HG03045 (cell line): ENCODE data around the gene THAP3.
"Not testable (repeated sequence)": the region's sequence is repeated elsewhere in the genome, so short reads cannot be mapped to it uniquely, and the experiment has no call there.

ENCODE experiments used
- ATAC-seq: cut with Tn5 transposase; IDR thresholded peaks from one replicate; pipeline ENCODE4 v1.9.1; 2021; ENCODE audit warnings: mild to moderate bottlenecking, moderate library complexity; ENCODE audit not compliant: unreplicated experiment

THAP3 gene

DNA sequence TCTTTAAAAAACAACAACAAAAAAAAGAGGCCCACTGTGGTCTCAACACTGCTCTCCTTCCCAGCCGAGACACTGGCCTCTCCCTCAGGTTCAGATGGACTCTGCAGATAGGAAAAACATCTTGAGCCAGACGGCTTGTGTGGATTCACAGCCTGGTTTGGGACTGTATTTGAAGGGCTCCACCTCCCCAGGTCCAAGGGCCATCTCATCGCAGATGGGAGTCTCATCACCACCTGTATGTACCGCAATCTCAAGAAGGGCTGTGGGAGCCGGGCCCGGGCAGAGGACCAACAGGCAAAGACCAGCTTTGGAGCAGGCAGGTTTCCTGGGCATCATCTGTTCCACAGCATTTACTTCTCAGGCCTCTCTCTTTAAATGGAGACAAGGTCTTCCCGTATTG is 34.6 kb upstream of the THAP3 start:
- ATAC-seq, result no peak

DNA sequence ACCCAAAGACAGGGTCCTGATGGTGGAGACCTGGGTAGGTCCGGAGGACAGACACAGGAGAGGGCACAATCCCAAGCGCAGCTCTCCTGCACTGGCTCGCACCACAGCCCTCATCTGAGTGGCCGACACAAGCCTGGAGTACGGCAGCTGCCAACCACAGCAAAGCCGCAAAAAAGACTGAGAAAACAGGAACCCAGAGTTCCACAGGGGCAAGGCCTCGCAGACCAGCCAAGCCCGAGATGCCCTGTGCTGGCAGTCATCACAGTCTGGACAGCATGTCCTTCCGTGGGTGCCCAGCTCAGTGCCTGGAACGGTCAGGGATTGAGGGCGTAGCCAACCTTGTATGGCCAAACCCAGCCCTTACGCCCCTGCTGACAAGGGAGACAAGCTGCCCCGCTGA is 33.4 kb upstream of the THAP3 start:
- no peak for ATAC-seq

DNA sequence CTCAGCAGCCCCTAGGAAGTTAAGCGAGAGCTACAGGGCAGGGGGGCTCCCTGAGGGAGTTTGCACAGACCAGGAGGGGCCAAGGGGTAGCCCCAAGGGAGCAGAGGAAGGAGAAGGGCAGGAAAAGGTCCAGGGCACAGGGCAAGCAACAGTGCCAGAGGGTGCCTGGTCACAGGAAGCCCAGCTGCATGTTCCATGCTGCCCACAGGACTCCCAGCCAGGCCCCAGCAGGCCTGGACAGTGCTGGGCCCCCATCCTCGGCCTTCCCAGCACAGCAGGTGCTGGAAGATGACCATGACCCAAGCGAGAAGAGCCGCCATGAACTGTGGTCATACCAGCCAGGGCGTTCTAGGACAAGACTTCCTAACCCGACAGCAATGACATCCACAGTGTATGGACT is 33.0 kb upstream of the THAP3 start:
- ATAC-seq, result no peak

DNA sequence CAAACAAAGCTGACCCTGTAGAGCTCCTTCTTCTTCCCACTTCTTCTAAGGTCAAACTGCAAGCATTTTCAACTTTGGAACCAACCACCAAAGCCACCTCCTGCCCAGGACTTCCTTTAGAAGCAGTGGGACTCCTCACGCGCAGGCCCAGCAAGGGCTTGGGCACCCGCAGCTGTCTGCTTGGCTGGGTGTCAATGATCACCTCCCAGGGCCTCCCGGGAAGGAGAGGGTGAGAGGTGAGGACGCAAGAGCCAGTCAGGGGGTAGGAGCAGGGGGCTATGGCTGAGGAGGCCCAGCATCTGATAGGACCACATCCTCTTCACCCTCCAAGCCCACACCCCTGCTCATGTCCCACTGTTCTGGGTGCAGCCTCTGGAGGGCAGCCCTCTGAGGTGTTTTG is 32.2 kb upstream of the THAP3 start:
- no peak for ATAC-seq

DNA sequence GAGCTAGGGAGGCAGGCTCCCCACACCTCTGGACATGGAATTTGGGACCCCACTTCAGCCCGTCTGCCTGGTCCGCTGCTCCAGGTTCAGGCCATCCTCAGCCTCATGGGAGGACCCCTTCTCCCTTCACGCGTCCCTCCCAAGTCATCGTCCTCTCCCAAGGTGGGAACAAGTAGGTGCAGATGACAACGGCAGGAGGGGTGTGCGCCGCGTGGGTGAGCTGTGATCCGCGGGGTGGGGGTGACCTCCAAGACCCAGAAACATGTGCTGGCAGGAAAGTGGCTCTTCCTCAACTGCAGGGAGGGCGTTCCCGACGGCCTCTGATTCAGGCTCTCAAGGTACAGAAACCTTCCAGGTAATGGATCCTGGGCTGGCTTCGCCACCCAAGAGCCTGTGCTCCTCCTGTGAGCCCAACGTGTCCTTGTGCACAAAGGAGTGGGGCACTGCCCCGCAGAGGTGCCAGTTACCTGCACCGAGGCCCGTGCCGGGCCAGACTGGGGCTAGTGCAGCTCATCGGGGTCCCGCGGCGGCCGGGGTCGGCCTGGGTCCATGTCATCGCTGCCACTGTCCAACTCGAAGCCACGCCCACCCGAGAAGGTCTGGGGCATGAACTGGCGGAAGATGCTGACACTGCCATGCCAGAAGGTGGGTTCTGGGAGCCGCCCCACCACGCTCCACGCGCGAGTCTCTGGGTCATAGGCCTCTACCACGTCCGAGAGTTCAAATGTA is 31.6 kb upstream of the THAP3 start:
- no peak for ATAC-seq

DNA sequence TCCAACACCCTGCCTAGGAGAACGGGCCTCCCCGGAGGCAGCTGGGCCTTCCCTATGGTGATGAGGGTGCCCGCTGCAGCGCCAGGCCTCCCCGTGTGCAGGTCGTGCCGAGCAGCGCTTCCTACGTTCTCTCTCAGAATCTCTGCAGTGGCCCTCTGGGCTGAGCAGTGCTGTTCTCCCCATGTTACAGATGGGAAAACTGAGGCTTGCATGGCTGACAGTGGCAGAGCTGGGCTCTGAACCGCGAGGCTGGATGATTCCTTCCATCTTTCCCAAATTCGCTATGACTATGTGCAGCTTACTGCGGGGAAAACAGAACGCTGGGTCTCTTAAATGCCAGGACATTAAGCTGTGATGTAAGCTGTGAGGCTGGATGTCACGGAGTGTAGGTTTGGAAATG is 30.9 kb upstream of the THAP3 start:
- no peak for ATAC-seq

DNA sequence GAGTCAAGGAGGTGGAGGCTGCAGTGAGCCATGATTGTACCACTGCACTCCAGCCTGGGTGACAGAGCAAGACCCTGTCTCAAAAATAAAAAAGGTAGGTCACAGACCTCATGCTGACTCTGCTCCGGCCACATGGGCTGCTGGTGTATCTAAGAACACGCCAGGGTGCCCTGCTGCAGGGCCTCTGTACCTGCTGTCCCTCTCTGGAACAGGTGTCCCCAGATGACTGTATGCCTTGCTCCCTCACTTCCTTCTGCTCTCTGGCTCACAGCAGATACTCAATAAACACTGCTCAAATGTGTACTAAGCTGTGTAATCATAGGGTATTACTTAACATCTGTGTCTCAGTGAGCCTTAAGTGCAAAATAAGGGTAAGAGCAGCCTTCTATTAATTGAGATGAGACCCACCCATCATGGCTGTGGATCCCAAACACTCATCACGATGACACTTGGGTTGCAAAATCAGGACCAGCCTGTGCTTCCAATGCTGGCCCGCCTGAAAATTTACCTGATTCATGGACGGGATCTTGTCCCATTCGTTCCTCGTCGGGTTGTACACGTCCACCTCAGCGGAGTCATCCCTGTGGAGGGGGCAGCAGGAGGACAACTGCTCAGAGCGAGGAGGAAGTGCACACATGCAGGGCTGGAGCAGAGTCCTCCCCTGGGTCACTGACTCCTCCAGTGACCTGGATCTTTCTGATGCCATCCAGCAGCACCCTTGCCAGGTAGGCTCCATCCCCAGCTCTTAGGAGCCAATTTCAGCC is 29.5 kb upstream of the THAP3 start:
- no peak for ATAC-seq

DNA sequence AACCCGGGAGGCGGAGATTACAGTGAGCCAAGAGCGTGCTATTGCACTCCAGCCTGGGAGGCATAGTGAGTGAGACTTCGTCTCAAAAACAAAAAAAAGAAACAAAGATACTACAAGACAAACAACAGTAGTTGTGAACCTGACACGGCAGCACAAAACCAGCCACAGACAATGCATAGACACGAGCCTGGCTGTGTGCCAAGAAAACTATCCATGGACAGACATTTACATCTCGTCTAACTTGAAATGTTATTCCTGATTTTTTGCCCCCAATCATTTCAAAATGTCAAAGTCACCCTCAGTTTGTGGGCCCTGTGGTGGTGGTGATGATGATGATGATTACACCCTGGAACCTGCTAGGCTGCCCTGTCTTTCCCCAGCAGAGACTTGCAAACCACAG is 28.3 kb upstream of the THAP3 start:
- ATAC-seq, result no peak

DNA sequence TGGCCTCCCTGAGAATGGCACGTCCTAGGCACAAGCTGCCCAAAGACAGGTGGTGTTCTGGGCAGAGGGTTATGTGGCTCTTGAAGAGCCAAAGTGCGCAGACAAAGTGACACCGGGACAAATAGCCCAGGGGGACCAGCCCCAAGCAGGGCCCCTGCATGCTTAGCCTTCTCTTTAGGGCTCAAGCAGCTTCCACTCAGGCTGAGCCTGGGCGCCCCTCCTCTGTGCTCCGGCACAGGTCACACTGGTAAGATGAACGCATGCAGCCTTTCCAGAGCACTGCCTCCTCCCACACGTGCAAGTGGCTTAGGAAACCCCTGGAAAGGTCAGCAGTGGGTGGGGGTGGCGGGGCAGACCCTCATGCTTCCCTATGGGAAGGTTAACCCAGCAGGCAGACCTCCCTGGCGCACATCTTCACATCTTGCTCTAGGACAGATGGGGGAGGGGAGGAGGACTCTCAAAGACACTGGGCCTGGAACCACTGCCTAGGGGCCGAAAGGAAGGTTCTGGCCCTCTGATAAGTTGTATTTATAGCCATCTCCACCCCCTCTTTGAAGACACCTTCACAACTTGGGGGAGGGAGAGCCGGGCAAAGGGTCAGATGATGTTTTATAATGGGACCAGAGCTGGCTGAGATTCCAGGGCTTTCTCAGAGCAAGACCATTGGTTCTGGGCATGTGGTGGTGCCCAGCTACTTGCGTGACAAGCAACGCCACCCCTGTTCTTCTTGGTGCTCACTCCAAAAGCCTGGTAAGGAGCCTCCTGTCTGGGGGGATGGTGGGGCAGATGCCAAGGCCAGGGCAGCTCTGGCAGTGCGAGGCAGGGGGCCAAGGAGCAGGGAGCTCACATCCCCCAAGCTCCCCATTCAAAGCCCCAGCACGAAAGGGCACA is 27.5 kb upstream of the THAP3 start:
- no peak for ATAC-seq

DNA sequence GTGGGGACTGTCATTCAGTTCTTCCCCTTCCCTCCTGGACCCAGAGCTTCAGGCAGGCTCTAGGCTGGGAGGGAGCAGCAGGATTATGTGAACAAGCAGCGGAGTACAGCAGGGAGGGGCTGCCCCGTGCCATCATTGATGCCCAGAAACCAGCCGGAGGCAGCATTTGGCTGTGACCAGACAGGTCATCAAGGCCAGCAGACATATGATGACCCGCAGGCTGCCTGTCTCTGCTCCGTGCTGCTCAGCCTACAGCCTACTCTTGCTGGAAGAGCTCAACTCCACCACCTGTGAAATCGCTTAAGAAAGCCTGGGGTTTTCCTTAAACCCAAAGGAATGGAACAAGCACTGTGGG is 26.9 kb upstream of the THAP3 start:
- no peak for ATAC-seq

DNA sequence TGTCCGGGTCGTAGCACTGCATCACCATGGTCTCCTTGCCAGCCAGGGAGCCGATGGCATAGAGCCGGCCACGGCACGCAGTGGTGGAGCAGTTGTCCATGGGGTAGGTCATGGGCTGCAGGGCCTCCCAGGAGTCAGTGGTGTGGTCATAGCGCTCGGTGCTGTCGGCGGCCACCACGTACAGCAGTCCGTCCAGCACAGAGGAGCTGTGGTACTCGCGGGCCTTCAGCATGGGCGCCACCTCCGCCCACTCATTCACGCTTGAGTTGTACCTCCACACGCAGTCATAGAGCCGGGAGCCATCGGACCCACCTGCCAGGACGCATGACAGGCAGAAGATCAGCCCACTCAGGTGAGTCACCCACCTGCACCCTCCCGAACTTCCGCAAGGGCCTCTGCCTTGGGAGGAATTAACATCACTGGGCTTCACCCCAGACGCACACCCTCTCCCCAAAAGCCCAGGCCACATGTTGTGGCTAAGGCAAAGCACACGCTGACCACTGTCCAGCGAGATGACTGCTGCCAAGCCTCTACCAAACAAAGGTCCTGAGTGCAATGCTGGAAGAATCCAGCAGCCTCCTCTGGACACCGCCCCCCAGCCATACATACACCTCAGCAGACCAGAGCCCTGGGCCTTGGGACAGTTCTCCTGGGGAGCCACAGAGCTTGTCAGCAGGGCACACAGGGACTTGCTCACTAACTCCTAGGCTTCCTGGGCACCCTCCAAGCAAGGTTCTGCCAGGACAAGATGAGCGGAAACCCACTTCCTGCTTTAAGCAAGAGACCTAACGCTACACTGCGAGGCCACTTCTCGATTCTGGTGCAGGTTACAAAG is 25.3 kb upstream of the THAP3 start:
- ATAC-seq, result no peak

DNA sequence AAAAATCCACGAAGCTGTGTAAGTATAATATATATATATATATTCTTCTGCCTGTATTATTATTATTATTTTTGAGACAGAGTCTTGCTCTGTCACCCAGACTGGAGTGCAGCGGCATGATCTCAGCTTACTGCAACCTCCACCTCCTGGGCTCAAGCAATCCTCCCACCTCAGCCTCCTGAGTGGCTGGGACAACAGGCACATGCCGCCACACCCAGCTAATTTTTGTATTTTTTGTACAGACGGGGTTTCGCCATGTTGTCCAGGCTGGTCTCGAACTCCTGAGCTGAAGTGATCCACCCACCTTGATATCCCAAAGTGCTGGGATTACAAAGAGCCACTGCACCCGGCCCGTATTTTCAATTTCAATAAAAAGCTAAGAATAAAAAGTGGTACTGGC is 24.7 kb upstream of the THAP3 start:
- ATAC-seq, result not testable (repeated sequence)

DNA sequence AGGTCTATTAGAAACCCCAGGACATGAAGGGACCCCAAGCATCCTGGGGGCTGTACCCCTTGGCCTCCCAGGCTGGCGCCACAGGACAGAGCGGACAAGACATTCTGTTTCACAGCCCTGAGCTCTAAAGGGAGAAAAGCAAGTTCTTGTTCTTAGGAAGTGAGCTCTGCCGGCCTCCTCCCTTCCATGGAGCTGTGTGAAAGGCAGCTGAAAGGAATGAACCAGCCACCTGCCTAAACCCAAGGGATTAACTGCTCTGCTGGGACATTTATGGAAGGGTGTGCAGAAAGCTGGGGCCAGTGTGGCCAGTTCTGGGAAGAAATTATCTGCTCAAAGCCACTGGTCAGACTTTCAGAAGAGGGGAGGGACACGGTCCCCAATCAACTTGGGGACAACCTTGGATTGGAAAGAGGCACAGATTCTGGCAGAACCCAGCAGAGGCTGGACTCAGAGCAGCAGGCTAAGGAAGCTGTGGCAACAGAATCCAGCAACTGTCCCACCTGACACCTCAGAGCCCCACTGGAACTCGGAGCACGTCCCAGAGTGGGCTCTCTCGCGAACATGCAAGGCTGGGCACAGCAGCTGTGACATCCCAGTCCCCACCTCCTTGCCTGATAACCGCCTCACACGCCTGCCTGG is 24.1 kb upstream of the THAP3 start:
- ATAC-seq, result no peak

DNA sequence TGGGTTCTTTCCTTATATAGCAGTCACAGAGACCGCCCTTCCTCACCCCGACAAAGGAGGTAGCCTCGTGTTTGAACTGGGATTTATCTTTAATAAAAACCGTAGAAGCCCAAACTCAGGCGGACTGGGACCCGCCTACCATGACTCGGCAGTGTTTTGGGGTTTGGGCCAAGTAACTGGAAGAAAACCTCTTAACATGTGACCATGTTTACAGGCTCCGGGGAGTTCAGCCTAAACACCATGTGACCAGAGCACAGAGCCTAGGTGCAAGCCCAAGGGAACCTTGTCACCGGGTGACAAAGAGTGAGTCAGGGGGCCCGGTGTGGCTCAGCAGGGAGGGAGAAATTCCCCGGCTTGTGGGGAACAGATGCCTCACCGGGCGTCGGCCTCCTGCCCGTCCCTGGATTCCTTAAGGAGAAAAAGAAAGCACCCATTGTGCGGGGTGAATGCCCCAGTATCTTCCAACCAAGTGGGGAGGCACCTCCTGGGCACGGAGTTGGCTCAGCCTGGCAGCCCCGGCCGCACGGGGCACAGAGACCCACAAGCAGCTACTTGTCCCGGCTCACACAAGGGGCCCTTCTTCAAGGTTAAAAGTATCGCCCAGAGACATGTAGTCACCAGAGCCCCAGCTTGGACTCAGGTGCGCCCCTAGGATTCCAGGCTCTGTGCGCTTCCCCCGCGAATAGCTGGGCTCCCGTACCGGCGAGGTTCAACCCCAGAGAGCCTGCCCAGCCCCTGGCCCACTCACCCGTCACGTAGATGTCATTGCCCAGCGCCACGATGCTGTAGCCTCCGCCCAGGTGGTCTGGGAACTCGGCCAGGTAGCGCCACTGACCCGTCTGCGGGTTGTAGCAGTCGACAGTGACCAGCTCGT is 23.4 kb upstream of the THAP3 start:
- ATAC-seq, result peak; percentile 25

DNA sequence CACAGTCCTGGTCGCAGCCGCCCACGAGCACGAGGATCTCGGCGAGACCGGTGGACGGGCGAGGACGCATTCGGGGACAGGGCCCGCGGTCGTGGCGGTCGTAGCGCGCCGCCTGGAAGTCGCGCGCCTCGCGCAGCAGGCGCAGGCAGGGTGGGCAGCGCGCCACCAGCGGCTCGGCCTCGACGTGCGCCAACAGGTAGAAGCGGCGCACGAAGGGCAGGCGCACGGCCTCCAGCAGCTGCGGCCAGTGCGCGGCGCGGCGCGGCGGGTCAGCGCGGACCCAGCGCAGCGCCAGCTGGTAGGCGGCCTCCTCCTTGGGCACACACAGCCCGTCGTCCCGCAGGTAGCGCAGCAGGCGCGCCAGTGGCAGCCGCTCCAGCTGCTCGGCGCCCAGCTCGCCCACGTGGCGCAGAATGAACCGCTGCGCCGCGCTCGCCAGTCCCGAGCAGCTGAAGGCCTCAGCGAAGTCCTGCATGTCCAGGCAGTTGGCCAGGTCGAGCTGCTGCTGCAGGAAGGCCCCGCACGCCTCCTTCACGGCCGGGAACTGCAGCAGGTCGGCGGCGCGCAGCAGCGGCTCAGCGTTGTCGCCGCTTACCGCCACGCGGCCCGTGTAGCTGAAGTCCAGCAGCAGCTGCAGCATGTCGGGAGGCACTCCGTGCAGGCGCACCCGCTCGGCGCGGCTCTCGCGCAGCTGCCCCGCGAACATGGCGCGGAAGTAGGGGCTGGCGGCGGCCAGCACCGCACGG is 22.6 kb upstream of the THAP3 start:
- peak; percentile 13 for ATAC-seq

DNA sequence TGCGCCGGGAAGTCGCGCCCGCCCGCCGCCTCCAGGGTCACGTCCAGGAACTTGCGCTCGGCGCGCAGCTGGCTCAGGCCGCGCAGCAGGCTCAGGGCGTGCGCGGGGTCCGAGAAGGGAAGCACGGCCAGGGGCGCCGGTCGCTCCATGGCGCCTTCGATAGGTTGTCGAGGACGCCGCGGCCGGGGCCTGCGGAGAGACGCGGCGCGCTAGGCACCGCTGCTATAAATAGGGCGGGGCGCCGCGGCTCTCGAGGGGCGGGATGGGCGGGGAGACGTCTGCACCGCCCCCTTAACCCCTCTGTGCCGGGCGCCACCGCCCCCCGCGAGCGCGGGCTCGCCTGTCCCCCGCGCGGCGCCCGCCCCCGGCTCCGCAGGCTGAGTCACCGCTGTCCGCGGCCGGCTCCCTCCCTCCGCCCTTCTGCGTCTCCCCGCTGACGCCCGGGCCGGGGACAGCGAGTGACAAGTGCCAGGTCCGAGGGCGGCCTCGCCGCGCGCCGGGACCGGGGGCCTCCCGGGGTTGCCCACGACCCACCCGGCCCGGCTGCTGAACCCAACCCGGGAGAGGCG is 21.9 kb upstream of the THAP3 start, which contains the start of gene KLHL21:
TSS of gene KLHL21 (minus strand) at position 201 of the 569 bp plus-strand sequence. CDS start at position 149, 52 bp downstream.
- peak; percentile 58 for ATAC-seq

DNA sequence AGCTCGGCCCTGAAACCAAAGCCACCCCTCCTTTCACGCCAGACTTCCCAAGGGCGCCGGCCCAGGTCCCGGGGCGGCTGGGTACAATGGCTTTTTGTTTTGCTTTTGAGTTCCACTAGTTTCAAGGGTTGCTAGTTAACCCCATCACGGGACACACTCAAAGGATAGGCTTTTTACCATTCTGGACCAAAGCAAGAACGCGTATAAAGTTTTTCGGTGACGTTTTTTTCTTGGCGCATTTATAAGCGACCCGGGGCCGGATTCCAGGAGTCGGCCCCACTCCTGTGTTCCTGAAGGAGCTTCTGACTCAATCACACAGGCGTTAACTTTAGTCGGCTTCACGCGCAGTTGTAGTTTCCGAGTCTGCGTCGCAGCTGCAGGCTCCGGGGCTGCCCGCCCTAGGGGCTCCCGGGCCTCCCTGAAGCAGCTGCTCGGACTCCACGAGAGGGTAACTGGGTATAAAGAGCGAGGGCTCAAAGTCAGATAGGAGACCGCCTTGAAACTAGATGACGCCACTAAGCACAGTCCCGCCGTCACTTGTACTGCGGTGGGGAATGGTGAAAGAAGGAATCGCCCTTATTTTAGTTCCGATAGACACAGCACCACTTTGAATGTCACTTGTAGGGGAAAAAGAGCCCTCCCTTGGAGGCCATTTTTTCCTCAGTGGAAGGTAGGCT is 21.3 kb upstream of the THAP3 start:
- ATAC-seq, result peak; percentile 21
